ENCODE measurements around the gene TMEM209.
"Not testable (repeated sequence)": the region's sequence is repeated elsewhere in the genome, so short reads cannot be mapped to it uniquely, and the experiment has no call there.

Gene TMEM209

GRCh38 chr7:130141884-130142653 lies 63.1 kb downstream of the TMEM209 start:
- no peak for DNase-seq

DNA sequence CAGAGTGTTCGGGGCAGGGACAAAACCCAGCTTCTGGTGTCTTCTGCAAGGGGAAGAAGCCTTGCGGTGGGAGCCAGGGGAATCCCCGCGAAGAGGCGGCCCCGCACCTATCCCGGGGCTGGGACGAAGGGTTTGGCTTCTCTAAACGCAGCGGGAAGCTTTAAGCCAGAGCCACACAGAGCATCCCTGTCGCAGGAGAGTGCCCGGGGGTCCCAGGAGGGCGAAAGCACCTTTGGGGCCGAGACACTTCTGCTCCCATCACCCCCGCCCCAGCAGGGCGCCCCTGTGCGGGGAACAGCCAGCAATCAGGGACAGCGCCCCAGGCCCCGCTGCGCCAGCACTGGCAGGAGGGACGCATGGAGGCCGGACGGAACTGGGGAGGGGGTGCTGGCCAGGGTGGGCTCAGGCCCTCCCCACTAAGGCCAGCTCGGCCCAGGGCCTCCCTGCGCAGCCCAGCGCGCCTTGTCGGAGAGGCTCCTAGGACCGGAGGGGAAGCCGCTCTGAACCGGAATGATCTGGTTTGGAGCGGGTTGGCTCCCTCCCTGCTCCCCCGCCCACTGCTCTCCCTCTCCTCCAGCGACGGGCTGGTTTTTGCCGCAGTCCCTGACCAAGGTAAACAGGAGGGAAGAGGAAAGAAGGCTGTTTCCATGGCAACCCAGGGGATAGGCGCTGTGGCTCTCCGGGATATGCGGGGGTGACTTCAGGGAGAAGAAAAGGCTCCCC lies 63.9 kb downstream of the TMEM209 start:
- peak in 1 of 2 donors; percentile 47 for DNase-seq

GRCh38 chr7:130140551-130141160 lies 64.5 kb downstream of the TMEM209 start:
- no peak for DNase-seq

GRCh38 chr7:130139193-130139960 lies 65.8 kb downstream of the TMEM209 start:
- DNase-seq: no peak

DNA sequence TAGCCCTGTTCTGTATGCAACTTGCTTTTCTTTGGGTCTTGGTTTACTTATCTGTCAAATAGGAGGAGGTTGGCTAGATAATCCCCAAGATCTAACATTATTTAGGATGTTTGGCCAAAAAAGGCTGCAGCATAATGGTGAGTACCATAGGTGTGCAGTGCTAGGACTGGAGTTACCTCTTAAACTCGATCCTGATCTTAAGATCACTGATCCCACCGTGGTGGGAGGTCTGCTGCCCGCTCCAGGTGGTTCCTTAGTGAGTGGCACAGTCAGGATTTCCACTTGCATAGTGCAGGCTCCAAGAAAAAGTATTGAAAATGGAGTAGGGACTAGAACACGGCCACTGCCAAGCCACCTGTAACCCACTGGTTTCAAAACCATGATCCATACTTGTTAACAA lies 68.0 kb downstream of the TMEM209 start:
- DNase-seq: no peak

- DNase-seq: no peak
Observed at GRCh38 chr7:130136579-130137167, 68.5 kb downstream of the TMEM209 start.

GRCh38 chr7:130135208-130136205 lies 69.7 kb downstream of the TMEM209 start:
- no peak for DNase-seq

DNA sequence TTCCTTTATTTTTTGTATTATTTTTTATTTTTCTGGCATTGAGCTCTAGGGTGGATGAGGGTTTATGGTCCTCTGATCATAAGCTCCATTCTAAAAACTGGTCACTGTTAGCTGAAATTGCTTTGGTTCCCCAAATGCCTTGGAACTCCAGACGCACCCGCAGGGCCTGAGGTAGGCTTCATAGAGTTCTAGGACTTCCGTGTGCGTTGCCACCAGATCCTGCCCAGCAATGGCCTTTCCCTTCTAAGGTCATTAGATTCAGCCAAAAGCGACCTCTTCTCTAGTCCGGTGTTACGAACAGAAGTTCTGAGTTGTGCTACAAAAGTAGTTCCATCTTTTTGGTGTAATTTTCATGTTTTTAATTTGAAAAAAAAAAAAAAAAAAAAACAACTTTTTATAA lies 70.5 kb downstream of the TMEM209 start:
- DNase-seq: no peak

- no peak for DNase-seq
Observed at GRCh38 chr7:130134106-130134636, 71.0 kb downstream of the TMEM209 start.

- no peak for DNase-seq
Observed at GRCh38 chr7:130133029-130133782, 72.0 kb downstream of the TMEM209 start.

DNA sequence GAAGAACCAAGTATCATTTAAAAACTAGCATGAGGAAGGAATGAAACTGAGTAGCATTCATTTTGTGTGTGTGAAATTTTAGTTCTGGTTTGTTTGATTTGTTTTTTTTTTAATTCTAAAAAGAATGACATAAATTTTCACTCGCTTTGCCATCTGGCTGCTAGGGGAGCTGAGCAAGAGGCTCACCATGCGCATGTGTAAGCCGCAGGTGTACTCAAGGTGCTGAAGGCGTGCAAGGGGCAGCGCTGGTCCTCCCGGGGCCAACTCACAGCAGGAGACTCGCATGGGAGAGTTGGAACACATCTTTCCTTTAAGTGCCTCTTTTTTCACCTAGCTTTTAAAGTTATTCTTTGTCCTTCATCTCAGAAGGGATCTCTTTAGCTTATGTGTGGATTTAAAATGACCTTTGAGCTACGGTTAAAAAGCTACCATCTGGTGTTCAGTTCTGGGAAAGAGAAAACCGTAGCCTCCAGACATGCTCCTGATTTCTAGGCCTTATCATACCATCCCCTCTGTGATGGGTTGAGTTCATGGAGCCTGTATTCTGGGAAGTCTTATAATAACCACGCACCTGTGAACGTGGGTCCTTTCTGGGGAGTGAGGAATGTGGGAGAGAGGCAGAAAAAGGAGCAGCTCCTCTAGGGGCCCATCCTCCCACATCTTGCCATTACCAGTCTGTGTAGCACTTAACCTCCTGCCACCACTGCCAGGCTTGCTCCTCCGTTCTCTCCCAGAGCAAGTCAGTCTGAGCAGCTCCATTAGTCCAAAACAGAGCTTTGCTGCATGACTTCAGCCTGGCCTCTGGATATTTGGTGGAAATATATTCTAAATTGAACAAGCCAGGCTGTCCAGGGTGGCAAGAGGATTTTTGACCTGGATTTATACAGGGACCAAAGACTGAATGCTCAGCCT lies 73.0 kb downstream of the TMEM209 start:
- DNase-seq: no peak

DNA sequence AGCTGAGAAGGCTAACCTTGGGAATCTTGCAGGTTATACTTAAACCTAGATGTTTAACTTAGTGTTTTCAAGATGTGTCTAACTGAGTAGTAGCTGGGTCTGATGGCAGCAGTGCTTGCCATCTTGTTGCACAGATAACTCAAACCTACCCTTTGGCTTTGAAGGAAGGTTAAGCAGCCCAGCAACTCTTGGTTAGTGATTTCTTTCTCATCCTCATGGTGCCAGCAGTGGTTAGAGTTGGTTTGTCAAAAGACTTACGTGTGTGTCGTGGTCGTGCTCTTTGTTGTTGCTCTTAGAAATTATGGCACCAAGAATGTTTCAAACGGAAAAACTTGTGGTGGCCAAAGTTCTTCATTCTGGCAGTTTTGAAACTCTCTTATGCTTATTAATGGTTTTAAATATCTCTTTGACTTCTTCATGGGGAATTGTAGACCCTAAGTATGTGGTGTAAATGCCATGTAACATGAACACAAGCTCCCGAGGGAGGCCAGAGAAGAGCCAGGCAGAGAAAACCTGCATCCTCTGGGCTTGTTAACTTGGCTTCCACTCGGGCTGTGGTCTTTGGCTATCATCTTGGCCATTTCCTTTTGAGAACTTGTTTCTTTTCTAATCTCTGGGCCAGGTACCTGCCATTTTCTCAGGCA lies 73.9 kb downstream of the TMEM209 start:
- DNase-seq: no peak

DNA sequence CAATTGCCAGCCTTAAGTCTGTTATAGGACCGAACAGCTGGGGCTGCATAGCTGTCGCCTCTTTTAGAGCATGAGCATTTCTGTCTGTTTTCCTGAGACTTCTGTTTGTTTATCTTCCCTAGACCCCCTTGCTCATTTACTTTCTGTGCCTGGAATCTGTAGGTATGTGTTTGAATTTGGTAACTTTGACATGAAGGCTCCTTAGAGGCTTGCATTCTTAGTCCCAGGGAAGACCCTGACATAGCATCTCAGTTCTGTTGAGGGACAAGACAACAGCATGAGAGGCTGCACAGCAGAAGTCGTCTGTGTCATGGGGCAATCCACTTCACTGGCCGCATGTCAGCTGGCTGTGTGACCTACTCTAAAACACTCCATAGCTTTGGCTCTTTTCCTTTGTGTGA lies 76.2 kb downstream of the TMEM209 start:
- no peak for DNase-seq

DNA sequence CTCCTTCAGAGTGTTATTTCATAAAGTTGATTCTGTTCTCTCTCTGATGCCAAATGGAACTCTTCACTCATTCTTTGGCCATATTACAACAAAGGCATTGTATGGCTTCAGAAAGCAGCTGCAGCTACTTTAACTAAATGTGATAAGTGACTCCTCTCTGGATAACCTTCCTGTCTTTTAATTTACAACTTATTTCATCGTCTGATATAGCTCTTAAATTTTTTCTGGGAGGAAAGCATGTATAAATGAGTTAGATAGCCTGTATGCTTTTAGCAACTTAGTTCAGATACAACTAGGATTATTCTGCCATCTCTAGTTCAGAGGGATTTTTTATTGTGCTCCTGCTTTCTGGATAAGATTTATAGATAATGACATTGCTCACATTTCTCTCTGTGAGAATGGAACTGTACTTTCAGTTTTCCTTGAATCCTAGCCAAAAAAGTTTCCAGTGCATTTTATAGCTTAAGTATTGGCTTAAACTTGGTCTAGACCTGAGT lies 77.3 kb downstream of the TMEM209 start:
- no peak for DNase-seq

- DNase-seq: no peak
Observed at GRCh38 chr7:130127404-130127803, 77.8 kb downstream of the TMEM209 start.

DNA sequence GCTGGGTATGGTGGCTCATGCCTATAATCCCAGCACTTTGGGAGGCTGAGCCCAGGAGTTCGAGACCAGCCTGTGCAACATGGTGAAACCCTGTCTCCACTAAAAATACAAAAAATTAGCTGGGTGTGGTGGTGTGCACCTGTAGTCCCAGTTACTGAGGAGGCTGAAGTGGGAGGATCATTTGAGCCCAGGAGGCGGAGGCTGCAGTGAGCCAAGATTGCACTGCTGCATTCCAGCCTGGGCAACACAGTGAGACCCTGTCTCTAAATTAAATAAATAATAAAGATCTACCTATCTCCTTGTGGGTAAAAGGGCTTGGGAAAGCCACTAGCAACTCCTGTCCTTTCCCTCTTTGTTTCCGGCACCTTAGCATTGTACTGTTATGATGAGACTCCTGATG lies 78.4 kb downstream of the TMEM209 start:
- DNase-seq: not testable (repeated sequence)

- no peak for DNase-seq
Observed at GRCh38 chr7:130124711-130125110, 80.5 kb downstream of the TMEM209 start.

GRCh38 chr7:130123501-130123900 lies 81.7 kb downstream of the TMEM209 start:
- no peak for DNase-seq

GRCh38 chr7:130118801-130119200 lies 86.4 kb downstream of the TMEM209 start:
- no peak for DNase-seq

All from CD4-positive, alpha-beta T cell treated with Interferon alpha-2 for 1 hour (primary cell).